Sigmoid colon (tissue), 7 donors: ENCODE measurements around the gene KCNAB1. TPM values are rescaled to one million over a fixed set of nuclear protein-coding genes. Genes with fewer than 3 reads are reported as not detected.

Source experiments
- DNase-seq: peaks from one replicate; pipeline ENCODE4 v3.0.0-alpha.2; 2019
- H3K27ac ChIP-seq, 4 donors: fragments of 200-600 bp; sonication (generic); one replicate each; pipeline ENCODE4 v1.5.1; 2016 to 2019; ENCODE audit warnings: mild to moderate bottlenecking in 1 of 4
- H3K27me3 ChIP-seq, 3 donors: fragments of 200-600 bp; sonication (generic); one replicate each; pipeline ENCODE4 v1.5.1; 2019; ENCODE audit warnings: mild to moderate bottlenecking in 1 of 3
- H3K36me3 ChIP-seq, 4 donors: fragments of 200-600 bp; sonication (generic); one replicate each; pipeline ENCODE4 v1.5.1; 2016 to 2019
- H3K4me1 ChIP-seq, 4 donors: fragments of 200-600 bp; sonication (generic); one replicate each; pipeline ENCODE4 v1.5.1; 2017 to 2019
- H3K4me3 ChIP-seq, 4 donors: fragments of 200-600 bp; sonication (generic); one replicate each; pipeline ENCODE4 v1.5.1; 2017 to 2019; ENCODE audit warnings: mild to moderate bottlenecking in 2 of 4, moderate library complexity in 1 of 4
- H3K9me3 ChIP-seq, 4 donors: fragments of 200-600 bp in 3 of 4; sonication (generic) in 3 of 4; one replicate each; pipeline versions ENCODE4 v1.5.1 to v1.6.1; 2013 to 2019
- EP300 ChIP-seq, 4 donors: sonication (generic); formaldehyde crosslinking; IDR thresholded peaks; one replicate each; pipeline ENCODE4 v1.6.1; 2017; ENCODE audit warnings: antibody characterized with exemption in 4 of 4
- POLR2A ChIP-seq, 2 donors: fragments of 450-650 bp; IDR thresholded peaks; one replicate each; pipeline ENCODE4 v1.6.1; 2016; ENCODE audit warnings: antibody characterized with exemption in 2 of 2, mild to moderate bottlenecking in 2 of 2, moderate library complexity in 2 of 2
- POLR2AphosphoS5 ChIP-seq, 4 donors: sonication (generic); formaldehyde crosslinking; IDR thresholded peaks; one replicate each; pipeline ENCODE4 v1.6.1; 2017; ENCODE audit warnings: antibody characterized with exemption in 4 of 4
- WGBS, 2 donors: extraction: QIAGEN DNeasy Blood & Tissue Kit; methylation state at CpG; one replicate each; pipeline ENCODE4 v1.1.7; 2013; 5-methylcytosine and 5-hydroxymethylcytosine counted together
- intact Hi-C: fragments of 100-400 bp; cut with DNase I; formaldehyde crosslinking; loops from one replicate; pipeline ENCODE4 v1.15.1; 2023
- polyA plus RNA-seq, 3 donors: library from polyadenylated mRNA; stranded (reverse); fragments of 200-250 nt; gene quantifications; one replicate each; pipeline ENCODE4 v1.2.3, GENCODE V29; 2013
- total RNA-seq, 4 donors: library from RNA; depleted of rRNA; stranded (reverse); fragments of >200 nt; gene quantifications; one replicate each; pipeline ENCODE4 v1.1.0, GENCODE V29; 2016
- TF ChIP-seq, protein P1 (sequence below), 4 experiments: fragments of 450-650 bp in 3 of 4; fragments of 200-600 bp in 1 of 4; IDR thresholded peaks; one replicate each; pipeline ENCODE4 v1.5.1; 2016 to 2019; ENCODE audit warnings: antibody characterized with exemption in 4 of 4, mild to moderate bottlenecking in 3 of 4, moderate library complexity in 2 of 4
- donor health status: healthy with polysubstance abuse.
- donor health status: Bipolar disorder and iron deficiency.
- donor health status: healthy.

The KCNAB1 gene
- total and polyA plus RNA-seq, 7 donors, result 1.2 to 5.0 (median 4.3) TPM; not detected in 2

DNA sequence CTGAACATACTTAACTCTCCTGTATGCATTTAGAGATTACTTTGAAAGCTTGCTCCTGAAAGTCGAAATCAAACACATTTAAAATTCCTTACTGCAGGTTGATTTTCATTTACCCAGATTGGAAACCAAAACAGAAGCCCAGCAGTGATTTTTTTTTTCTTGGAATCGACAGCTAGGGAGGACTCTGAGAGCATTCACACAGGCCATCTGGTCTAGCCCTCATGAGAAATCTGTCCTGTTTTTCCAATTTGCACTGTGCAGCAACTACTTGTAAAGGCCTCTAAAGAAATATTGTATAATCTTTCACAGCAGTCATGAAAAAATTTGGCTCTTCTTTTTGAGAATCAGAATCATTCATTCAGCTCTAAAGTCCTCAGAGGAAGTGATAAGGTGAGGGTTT, 179.2 kb downstream of the KCNAB1 start:
- Histone ChIP-seq H3K36me3 (no peaks in the 10 kb centered on the region), H3K4me3 (no peak overlapping the region), H3K27ac (no peak overlapping the region), H3K4me1 (no peaks in the 10 kb centered on the region), H3K27me3 (no peaks in the 10 kb centered on the region), H3K9me3 (no peaks in the 10 kb centered on the region)
- DNase-seq, result no peak
- TF ChIP-seq, protein P1, sequence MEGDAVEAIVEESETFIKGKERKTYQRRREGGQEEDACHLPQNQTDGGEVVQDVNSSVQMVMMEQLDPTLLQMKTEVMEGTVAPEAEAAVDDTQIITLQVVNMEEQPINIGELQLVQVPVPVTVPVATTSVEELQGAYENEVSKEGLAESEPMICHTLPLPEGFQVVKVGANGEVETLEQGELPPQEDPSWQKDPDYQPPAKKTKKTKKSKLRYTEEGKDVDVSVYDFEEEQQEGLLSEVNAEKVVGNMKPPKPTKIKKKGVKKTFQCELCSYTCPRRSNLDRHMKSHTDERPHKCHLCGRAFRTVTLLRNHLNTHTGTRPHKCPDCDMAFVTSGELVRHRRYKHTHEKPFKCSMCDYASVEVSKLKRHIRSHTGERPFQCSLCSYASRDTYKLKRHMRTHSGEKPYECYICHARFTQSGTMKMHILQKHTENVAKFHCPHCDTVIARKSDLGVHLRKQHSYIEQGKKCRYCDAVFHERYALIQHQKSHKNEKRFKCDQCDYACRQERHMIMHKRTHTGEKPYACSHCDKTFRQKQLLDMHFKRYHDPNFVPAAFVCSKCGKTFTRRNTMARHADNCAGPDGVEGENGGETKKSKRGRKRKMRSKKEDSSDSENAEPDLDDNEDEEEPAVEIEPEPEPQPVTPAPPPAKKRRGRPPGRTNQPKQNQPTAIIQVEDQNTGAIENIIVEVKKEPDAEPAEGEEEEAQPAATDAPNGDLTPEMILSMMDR (IDR thresholded peaks at IDR 0.05), result no peak
- no peak for TF ChIP-seq POLR2A (IDR thresholded peaks at IDR 0.05)
- TF ChIP-seq POLR2AphosphoS5 (IDR thresholded peaks at IDR 0.05), result no peak
- TF ChIP-seq EP300 (IDR thresholded peaks at IDR 0.05), result no peak
- intact Hi-C loops, result no loop called here
- WGBS, 2 donors, result 80 to 83% methylated on average over 2 of the region's 2 CpGs

DNA sequence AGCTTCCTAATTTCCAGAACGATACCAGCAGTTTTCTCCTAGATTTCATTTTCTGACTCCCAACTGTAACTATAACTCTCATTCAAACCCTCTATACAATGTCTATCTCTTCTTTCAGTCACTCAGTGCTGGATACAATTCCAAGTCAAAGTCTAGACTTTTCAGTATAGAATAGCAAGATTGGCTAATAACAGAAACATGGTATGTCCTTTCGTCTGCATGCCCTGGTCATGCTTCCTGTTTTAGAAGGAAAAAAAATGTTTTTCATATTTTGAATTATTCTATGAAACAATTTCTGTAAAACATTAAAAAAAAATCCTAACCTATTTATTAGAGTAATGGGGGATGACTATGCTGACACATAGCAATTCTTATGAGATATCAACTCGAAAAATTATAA, 180.0 kb downstream of the KCNAB1 start:
- DNase-seq, result no peak
- 88 to 92% methylated on average over 3 of the region's 3 CpGs for WGBS, 2 donors
- no peak overlapping the region for H3K4me3 ChIP-seq
- no peaks in the 10 kb centered on the region for H3K36me3 ChIP-seq
- intact Hi-C loops, result no loop called here
- no peak overlapping the region for H3K27ac ChIP-seq
- no peaks in the 10 kb centered on the region for H3K9me3 ChIP-seq
- H3K4me1 ChIP-seq, result no peaks in the 10 kb centered on the region
- TF ChIP-seq POLR2AphosphoS5 (IDR thresholded peaks at IDR 0.05) (no peak), POLR2A (IDR thresholded peaks at IDR 0.05) (no peak), EP300 (IDR thresholded peaks at IDR 0.05) (no peak)
- TF ChIP-seq, protein P1 (IDR thresholded peaks at IDR 0.05), result no peak
- no peaks in the 10 kb centered on the region for H3K27me3 ChIP-seq

DNA sequence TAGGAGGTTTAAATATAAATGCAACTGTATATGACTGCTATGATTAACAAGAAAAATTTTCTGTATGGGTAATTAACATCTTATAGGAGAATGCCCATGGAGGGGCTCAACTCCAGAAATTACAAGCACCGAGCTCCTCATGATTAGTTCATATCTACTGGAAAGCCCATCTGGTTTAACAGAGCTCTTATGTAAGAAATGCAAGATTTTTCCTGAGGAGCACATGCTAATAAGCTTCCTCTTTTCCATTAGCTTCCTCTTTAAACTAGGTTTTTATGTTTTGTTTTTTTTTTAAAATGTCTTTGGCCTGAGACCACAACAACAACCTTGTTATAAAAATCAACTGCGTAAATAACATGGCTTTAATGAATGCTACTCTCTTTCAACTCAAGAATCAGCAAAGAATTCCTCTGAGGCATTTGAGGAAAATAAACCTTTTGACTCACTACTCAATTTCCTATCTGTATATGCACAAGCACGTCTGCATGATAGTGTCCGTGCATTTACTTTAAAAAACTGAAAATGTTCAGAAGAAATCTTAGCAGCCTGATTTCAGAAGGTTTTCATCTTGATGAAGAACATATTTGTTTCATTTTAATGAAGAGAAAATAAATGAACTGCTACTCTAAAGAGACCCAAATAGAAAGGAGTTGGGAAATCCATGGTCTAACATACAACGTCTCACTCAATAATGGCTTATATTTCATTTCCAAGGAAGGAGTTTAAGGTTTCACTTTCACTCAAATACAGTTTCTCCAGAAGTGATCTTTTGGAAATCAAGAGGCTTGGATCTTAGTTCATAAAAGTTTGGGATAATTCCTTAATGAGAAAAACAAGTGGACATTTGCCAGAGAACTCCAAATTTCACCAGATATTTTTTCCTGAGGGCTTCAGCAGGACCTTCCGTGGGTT, 180.8 kb downstream of the KCNAB1 start:
- H3K27me3 ChIP-seq, result no peaks in the 10 kb centered on the region
- no peaks in the 10 kb centered on the region for H3K36me3 ChIP-seq
- no peaks in the 10 kb centered on the region for H3K4me1 ChIP-seq
- intact Hi-C loops, result no loop called here
- no peak overlapping the region for H3K27ac ChIP-seq
- 72 to 81% methylated on average over 6 of the region's 6 CpGs for WGBS, 2 donors
- TF ChIP-seq POLR2A (IDR thresholded peaks at IDR 0.05), result no peak
- TF ChIP-seq POLR2AphosphoS5 (IDR thresholded peaks at IDR 0.05), result no peak
- TF ChIP-seq, protein P1 (IDR thresholded peaks at IDR 0.05), result no peak
- TF ChIP-seq EP300 (IDR thresholded peaks at IDR 0.05), result no peak
- no peak for DNase-seq
- H3K9me3 ChIP-seq, result no peaks in the 10 kb centered on the region
- H3K4me3 ChIP-seq, result no peak overlapping the region

DNA sequence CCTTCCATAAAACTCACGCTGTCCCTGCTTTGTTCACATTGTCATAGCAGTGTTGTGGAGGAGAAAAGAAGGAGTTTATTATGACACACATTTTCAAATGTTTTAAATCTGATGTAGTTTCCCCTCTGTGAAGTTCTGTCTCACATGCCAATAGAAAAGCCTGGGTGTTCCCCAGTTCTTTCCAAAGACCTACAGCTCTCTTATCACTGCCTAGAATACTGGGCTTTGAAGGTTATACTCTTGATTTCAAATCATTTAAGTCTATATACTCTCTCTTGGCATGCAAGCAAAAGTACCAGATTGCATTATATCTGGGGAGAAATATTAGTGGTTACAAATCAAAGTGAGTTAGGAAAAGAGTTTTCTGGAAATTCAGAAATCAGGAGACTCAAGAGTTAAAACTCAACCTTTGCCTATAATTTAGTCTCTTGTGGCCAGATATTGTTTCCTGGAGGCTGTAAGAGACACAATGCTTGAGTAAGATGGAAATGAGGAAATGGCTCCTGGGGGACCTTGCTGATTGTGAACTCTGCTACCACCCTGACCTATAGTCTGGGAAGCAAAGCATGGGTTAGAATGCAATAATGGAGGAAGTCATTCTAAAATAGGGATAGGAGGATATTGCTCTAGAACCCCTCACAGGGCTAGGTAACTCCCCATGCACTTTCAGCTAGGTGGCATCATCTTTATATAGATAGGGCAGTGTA, 182.8 kb downstream of the KCNAB1 start:
- H3K4me3 ChIP-seq, result no peak overlapping the region
- DNase-seq, result no peak
- H3K4me1 ChIP-seq, result peaks cover 0 to 10% (median 8%) of the 10 kb centered on the region in 4 donors
- no peaks in the 10 kb centered on the region for H3K27me3 ChIP-seq
- H3K9me3 ChIP-seq, result no peaks in the 10 kb centered on the region
- TF ChIP-seq POLR2A (IDR thresholded peaks at IDR 0.05), result no peak
- TF ChIP-seq POLR2AphosphoS5 (IDR thresholded peaks at IDR 0.05), result no peak
- TF ChIP-seq, protein P1 (IDR thresholded peaks at IDR 0.05), result no peak
- TF ChIP-seq EP300 (IDR thresholded peaks at IDR 0.05), result no peak
- peak overlapping the region in 1 of 4 donors; percentile 14 for H3K27ac ChIP-seq
- H3K36me3 ChIP-seq, result no peaks in the 10 kb centered on the region
- 89 to 93% methylated on average over 1 of the region's 1 CpG for WGBS, 2 donors
- intact Hi-C loops, result no loop called here
